ENCODE results near the gene ASNSD1. TPM values are rescaled to one million over a fixed set of nuclear protein-coding genes. Genes with fewer than 3 reads are reported as not detected.

ASNSD1 gene
- total and polyA plus RNA-seq, 9 of the 15 experiments (the other 6 are each of a cell fraction or from before 2014, with no cell fraction given): 23.9 to 56.4 (median 38.3) TPM

DNA sequence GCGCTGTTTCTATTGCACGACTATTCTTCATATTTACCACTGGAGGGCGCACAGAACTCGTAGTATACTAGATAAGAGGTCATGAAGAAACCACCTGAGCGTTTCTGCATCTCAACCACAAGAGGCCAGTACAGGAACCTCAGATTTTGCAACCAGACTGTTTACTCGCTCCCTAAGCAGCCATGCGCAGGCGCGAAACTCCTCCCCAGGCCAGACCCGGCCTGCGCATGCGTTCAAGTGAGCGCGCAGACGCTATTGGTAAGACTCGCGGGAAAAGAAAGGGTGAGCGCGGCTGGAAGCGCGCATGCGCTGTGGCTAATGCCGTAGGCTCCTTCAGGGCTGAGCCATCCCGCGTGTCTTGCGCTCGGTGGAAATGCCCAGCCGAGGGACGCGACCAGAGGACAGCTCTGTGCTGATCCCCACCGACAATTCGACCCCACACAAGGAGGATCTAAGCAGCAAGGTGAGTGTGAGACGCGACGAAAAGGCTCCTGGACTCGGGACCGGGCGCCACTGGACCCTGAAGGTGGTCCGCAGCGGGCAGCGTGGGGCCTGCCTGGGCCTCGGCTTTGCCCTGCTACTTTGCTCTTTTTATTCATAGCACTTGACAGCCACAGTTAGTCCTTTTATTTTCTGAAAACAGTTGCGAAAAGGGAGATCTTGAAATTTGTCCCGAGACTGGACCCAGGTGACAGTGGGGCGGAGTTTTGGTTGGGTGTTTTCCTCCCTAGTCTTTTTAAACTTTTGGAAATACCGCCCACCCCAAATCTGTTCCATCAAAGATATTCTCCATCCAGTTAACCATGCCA lies at the start of gene ASNSD1 (continued):
- TF ChIP-seq UBTF (IDR thresholded peaks at IDR 0.05; ENCODE audit: borderline replicate concordance in 1 of 2, low read depth in 2 of 2, low read length in 2 of 2) (no peak), CTCF (IDR thresholded peaks at IDR 0.05 in 2 of 3, conservative IDR thresholded peaks at IDR 0.05 in 1 of 3; ENCODE audit: insufficient read depth in 2 of 3, low read depth in 1 of 3, low read length in 3 of 3) (peak; percentile 93 to 99 (median 98)), TCF3 (CRISPR knock-in tag; IDR thresholded peaks at IDR 0.05) (no peak), ZNF436 (CRISPR knock-in tag; IDR thresholded peaks at IDR 0.05) (no peak), BCL6 (CRISPR knock-in tag; IDR thresholded peaks at IDR 0.05) (no peak), SP2 (IDR thresholded peaks at IDR 0.05; ENCODE audit: extremely low read depth, low read depth, low read length, poor library complexity, severe bottlenecking) (no peak), CREB1 (IDR thresholded peaks at IDR 0.05) (no peak), CREB1 (CRISPR knock-in tag; IDR thresholded peaks at IDR 0.05) (peak; percentile 56), CHD7 (IDR thresholded peaks at IDR 0.05; ENCODE audit: low read depth, low read length) (no peak), DIDO1 (tag; IDR thresholded peaks at IDR 0.05; ENCODE audit: low read depth) (no peak), ZNF785 (CRISPR knock-in tag; IDR thresholded peaks at IDR 0.05) (no peak), HNRNPUL1 (IDR thresholded peaks at IDR 0.05; ENCODE audit: low read length) (no peak)
